ENCODE data around the gene UNG.

Gene UNG

DNA sequence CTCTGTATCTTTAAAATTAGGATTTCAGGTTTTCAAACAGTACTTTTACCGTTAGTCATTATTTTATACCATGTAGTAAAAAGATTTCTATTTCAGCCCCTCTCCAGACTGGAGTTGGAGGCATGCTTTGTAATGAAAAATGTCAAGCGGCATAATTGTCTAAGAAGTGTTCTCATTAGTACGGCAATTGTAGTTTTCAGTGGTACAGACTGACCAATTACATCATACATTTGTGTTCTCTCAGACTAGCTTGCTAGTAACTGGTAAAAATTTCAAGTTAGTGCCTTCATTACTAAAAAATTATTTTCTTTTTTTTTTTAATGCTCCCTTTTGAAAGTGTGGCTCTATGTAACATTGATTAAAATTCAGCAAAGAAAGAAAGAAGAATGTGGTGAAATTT is 40.5 kb upstream of the UNG start:
- no peak overlapping the region for H3K4me3 ChIP-seq (ENCODE audit: low read depth, low read length)
- TF ChIP-seq, protein P1, sequence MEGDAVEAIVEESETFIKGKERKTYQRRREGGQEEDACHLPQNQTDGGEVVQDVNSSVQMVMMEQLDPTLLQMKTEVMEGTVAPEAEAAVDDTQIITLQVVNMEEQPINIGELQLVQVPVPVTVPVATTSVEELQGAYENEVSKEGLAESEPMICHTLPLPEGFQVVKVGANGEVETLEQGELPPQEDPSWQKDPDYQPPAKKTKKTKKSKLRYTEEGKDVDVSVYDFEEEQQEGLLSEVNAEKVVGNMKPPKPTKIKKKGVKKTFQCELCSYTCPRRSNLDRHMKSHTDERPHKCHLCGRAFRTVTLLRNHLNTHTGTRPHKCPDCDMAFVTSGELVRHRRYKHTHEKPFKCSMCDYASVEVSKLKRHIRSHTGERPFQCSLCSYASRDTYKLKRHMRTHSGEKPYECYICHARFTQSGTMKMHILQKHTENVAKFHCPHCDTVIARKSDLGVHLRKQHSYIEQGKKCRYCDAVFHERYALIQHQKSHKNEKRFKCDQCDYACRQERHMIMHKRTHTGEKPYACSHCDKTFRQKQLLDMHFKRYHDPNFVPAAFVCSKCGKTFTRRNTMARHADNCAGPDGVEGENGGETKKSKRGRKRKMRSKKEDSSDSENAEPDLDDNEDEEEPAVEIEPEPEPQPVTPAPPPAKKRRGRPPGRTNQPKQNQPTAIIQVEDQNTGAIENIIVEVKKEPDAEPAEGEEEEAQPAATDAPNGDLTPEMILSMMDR (IDR thresholded peaks at IDR 0.05; ENCODE audit: low read depth, low read length), result no peak

GRCh38 chr12:109057376-109057775 is 40.0 kb upstream of the UNG start:
- TF ChIP-seq, protein P1 (IDR thresholded peaks at IDR 0.05; ENCODE audit: low read depth, low read length), result no peak
- H3K4me3 ChIP-seq (ENCODE audit: low read depth, low read length), result no peak overlapping the region

GRCh38 chr12:109058773-109059172 is 38.6 kb upstream of the UNG start:
- no peak overlapping the region for H3K4me3 ChIP-seq (ENCODE audit: low read depth, low read length)
- TF ChIP-seq, protein P1 (IDR thresholded peaks at IDR 0.05; ENCODE audit: low read depth, low read length), result no peak

DNA sequence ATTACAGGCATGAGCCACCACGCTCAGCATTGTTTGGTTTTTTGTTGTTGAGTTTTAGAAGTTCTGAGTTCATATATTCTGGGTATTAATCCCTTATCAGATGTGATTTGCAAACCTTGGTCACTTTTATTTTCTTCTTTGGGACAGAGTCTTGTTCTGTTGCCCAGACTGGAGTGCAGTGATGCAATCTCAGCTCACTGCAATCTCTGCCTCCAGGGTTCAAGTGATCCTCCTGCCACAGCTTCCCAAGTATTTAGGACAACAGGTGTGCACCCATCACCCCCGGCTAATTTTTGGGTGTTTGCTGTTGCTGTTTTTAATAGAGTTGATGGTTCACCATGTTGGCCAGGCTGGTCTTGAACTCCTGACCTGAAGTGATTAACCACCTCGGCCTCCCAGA is 33.3 kb upstream of the UNG start:
- H3K4me3 ChIP-seq (ENCODE audit: low read depth, low read length), result no peak overlapping the region
- TF ChIP-seq, protein P1 (IDR thresholded peaks at IDR 0.05; ENCODE audit: low read depth, low read length), result no peak

DNA sequence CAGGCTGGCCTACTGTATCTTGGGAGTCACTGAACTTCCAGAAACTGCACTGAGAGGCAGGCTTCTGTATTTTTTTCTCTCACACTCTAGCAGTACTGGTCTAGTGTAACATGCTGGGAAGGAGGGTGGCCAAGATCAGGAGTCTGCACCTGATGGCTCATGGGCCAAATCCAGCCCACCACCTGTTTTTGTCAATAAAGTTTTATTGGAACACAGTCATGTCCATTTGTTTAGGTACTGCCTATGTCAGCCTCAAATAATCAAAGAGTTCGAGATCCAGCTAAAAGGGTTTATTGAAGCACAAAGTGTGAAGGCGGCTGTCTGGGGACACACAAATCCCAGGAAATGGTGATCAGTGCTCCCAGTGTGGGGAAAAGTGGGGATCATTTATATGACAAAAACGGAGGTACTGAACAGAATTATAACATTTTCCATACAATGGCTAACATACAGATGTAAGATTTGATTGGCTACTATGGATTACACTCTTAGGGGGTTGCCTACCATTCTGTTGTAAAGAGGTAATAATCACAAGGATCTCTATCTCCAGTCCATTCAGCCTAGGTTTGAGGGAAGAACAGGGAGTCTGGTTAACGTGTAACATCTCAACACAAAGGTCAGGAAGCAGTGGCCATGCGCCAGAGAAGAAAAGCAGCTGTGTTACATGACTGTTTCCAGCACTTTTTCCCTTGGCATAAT is 32.1 kb upstream of the UNG start:
- no peak overlapping the region for H3K4me3 ChIP-seq (ENCODE audit: low read depth, low read length)
- TF ChIP-seq, protein P1 (IDR thresholded peaks at IDR 0.05; ENCODE audit: low read depth, low read length), result no peak

DNA sequence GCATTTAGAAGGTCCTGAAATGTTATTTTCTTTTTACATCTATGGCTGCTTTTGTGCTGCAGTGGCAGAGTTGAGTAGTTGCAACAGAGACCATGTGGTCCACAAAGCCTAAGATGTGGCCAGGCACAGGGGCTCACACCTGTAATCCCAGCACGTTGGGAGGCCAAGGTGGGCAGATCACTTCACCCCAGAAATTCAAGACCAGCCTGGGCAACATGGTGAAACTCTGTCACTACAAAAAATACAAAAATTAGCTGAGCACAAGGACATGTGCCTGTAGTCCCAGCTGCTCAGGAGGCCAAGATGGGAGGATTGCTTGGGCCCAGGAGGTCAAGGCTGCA is 31.6 kb upstream of the UNG start:
- no peak overlapping the region for H3K4me3 ChIP-seq (ENCODE audit: low read depth, low read length)
- TF ChIP-seq, protein P1 (IDR thresholded peaks at IDR 0.05; ENCODE audit: low read depth, low read length), result no peak

DNA sequence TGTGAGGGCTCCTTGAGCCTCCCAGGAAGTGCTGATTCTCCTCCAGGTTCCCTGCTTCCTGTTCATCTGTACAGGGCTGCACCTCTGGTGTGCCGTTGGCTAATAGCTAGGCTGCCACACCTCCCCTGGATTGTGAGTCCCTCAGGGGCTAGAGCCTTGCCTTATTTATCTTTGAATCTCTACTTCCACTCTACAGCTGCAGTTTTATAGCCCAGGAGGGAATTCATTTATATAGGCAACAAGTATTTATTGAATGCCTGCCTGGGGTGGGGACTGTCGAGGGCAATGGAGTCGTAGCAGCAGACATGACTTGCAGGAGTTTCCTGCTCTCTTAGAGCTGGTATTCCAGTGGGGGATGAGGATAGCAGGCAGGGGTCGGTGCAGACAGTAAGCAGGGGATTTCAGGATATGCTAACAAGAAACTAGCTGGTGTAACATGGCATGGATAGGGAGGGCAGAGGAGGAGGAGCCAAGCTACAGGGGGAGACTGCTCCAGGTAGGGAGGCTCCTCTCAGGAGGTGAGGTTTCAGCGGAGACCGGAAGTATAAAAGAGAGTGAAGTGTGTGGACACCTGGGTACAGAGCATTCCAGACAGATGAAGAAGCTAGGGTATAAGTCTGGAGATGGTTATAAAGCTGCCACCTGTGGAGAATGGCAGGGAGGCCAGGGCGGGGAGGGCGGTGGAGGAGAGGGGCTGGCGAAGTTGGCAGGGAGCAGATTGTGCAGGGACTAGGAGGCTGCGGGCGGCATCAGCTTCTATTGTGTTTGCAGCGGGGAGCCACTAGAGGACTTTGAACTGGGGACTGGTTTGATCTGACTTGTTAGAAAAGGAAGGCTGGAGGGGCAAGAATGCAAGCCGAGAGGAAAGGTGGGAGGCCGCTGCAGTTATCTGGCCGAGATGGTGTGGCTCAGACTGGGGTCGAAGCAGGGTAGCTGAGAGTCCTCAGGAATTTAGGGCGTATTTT is 27.8 kb upstream of the UNG start:
- no peak overlapping the region for H3K4me3 ChIP-seq (ENCODE audit: low read depth, low read length)
- TF ChIP-seq, protein P1 (IDR thresholded peaks at IDR 0.05; ENCODE audit: low read depth, low read length), result no peak
